HG02588 (cell line): ENCODE data around the gene SLC49A3.
"Not testable (repeated sequence)": the region's sequence is repeated elsewhere in the genome, so short reads cannot be mapped to it uniquely, and the experiment has no call there.

Experiments
- ATAC-seq: cut with Tn5 transposase; IDR thresholded peaks from one replicate; pipeline ENCODE4 v1.9.1; 2021; ENCODE audit warnings: mild to moderate bottlenecking, moderate library complexity; ENCODE audit not compliant: unreplicated experiment

Gene SLC49A3

DNA sequence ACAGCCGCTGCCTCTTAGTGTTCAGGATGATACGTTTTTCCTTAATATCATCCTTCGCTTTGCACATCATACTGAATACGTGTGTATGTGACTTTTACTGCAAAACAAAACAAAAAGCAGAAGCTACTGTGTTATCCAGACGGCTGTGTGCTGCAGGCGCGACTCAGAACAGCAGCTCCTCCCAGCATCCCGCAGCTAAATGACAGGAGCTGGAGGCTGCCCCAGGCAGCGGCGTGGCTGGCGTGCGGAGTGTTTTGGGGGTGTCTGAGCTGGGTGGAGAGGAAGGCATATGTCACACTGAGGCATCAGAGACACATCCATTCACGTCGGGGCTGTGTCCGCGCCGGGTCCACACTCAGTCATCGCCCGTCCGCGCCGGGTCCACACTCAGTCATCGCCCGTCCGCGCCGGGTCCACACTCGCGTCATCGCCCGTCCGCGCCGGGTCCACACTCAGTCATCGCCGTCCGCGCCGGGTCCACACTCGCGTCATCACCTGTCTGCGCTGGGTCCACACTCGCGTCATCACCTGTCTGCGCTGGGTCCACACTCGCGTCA is 33.3 kb upstream of the SLC49A3 start:
- no peak for ATAC-seq

GRCh38 chr4:721261-722168 is 32.6 kb upstream of the SLC49A3 start:
- no peak for ATAC-seq

DNA sequence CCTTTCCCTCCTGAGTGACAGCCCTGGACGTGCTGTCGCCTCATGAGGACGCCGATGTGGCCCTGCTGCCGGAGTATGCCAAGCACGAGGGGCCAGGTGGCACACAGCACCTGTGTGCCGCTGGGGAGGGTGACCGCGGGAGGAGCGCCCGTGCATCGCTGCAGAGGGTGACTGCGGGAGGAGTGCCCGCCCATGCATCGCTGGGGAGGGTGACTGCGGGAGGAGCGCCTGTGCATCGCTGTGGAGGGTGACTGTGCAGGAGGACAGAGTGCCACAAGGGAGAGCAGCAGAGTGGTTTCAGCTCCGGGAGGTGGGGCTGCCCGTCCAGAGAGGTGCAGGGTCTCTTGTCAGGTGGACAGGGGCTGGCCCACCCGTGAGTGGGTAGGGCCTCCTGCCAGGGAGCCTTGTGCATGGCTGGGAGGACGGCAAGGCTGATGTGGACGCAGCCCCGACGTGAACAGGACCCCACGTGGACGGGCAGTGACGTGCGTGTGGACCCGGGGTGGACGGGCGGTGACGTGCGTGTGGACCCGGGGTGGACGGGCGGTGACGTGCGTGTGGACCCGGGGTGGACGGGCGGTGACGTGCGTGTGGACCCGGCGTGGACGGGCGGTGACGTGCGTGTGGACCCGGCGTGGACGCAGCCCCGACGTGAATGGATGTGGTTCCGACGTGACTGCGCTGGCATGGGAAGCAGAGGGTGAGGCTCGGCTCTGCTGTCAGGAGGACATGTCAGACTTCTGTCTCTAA is 31.3 kb upstream of the SLC49A3 start:
- no peak for ATAC-seq

- ATAC-seq, result no peak
These were observed 29.5 kb upstream of the SLC49A3 start for GRCh38 chr4:718460-718859.

DNA sequence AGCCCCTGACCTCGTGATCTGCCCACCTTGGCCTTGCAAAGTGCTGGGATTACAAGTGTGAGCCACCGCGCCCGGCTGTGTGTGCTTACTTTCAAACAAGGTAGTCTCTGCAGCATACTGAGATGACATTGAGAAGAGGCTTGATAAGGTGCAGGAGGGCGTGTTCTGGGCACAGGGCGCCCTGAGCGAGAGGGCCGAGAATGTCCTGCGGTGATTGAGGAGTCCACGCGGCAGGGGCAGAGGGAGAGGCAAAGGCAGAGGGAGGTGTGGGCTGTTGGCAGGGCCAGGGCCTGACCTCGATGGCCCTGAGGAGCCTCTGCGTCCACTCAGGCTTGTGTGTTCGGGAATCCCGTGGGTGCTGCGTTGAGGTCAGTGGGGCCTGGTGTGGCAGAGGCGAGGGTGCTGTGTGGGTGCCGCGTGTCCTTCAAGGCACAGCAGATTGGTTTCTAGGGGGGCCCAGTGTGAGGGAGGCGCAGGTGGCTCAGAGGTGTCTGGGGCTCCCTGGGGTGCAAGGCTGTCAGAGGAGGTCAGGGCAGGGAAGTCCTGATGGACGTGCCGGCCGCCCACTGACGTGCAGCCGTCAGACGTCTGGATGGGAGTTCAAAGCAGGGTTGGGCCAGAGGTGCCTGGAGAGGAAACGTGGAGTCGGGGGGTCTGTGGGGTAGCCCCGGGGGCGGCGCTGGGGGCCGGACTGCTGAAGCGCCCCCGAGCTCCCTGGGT is 28.8 kb upstream of the SLC49A3 start:
- ATAC-seq, result no peak

- ATAC-seq, result no peak
These were observed 25.1 kb upstream of the SLC49A3 start for GRCh38 chr4:714087-714486.

DNA sequence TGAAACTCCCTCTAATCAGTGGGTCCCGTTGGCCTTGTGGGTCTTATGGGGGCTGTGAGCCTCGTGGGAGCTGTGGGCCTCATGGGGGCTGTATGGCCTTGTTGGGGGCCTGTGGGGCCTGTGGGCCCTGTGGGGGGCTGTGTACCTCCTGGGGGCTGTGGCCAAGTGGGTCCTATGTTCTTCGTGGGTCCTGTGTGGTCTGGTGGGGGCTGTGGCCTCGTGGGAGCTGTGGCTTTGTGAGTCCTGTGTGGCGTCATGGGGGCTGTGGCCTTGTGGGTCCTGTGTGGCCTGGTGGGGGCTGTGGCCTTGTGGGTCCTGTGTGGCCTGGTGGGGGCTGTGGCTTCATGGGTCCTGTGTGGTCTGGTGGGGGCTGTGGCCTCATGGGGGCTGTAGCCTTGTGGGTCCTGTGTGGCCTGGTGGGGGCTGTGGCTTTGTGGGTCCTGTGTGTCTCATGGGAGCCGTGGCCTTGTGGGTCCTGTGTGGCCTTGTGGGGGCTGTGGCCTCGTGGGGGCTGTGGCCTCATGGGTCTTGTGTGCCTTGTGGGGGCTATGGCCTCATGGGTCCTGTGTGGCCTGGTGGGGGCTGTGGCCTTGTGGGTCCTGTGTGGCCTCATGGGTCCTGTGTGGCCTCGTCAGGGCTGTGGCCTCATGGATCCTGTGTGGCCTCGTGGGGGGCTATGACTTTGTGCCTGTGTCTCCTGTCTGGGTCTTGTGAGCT is 24.1 kb upstream of the SLC49A3 start:
- ATAC-seq, result no peak

- ATAC-seq, result no peak
These were observed 23.1 kb upstream of the SLC49A3 start for GRCh38 chr4:712093-712492.

DNA sequence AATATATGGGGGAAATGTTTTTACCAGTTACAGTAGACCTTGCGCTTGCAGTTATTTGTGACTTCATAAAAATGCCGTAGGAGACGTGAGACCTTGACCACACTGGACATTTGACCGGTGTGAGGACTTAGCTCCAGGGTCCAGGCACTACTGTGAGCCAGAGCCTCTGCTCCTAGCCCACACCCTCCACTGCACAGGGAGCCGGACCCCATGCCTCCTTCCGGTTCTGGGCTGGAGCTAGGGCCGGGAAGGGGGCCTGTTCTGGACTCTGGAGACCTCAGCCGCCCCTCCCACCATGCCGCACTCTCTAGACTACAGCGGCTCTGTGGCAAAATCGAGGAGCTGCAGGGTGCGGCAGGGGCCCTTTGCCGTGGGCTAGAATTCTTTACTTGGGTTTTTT is 22.0 kb upstream of the SLC49A3 start:
- no peak for ATAC-seq

GRCh38 chr4:710116-710515 is 21.2 kb upstream of the SLC49A3 start:
- no peak for ATAC-seq

DNA sequence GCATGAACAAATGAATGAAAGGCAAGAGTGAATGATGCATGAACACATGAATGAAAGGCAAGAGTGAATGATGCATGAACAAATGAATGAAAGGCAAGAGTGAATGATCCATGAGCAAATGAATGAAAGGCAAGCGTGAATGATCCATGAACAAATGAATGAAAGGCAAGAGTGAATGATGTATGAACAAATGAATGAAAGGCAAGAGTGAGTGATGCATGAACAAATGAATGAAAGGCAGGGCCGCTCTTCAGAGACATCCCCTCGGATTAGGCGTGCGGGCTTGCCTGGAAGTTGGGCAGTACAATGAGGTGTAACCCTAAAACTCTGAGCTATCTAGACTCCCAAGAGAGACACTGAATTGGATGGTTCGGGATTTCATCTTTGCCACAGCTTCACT is 20.4 kb upstream of the SLC49A3 start:
- ATAC-seq, result no peak

- ATAC-seq, result no peak
These were observed 19.6 kb upstream of the SLC49A3 start for GRCh38 chr4:708631-708933.

- ATAC-seq, result no peak
These were observed 19.1 kb upstream of the SLC49A3 start for GRCh38 chr4:707929-708630.

DNA sequence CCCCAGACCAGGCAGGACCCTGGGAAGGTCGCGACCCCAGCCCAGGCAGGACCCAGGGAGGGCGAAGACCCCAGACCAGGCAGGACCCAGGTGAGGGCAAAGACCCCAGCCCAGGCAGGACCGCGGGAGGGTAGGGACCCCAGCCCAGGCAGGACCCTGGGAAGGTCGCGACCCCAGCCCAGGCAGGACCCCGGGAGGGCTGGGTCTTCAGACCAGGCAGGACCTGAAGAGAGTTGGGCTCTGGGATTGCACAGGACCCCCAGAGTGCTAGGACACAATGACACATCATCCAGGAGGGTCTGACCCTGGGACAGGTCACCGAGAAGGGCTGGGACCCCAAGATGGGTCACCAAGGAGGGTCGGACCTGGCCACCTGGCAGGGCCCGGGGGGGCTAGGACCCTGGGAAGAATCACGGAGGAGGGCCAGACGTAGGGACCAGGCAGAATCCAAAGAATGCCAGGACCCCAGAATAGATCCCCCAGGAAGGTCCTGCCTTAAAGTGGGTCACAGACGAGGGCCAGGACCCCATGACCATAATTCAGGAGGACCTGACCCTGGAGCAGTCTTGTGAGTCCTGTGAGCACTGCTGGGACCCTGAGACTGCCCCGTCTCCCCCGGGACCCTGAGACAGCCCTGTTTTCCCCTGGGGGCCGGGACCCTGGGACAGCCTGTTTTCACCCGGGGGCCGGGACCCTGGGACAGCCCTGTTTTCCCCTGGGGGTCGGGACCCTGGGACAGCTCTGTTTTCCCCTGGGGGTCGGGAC is 18.1 kb upstream of the SLC49A3 start:
- ATAC-seq, result no peak

GRCh38 chr4:706083-706633 is 17.2 kb upstream of the SLC49A3 start:
- not testable (repeated sequence) for ATAC-seq

DNA sequence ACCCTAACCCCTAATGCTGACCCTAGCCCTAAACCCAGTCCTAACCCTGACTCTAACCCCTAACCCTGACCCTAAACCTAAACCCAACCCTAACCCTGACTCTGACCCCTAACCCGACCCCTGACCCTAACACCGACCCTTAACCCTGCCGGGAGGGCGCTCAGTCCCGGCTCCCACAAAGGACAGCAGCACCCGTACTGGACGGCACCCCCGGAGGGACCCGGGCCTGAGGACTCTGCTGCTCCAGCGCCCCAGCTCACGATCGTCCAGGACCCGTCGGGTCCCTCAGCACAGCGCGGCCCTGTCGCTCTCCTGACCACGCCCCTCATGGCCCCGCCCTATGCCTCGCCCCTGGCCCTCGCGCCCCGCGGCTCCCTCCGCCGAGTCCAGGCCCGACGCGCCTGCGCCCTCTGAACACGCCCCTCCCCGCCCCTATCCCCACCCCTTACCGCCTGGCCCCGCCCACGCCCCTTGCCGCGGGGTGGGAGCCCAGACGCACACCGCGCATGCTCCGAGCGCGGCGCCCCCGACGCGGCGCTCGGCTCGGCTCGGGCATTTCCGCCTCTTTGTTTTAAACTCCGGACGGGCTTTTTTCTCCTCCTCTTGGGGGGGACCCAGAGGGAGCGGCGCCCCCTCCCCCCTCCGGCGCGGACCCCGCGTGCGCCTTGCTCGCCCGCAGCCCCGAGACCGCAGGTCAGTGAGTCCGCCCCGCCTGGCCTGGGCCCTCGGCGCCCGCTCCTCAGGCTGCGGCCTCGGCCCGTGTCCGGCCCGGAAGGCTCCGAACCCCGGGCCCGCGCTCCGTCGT is 16.5 kb upstream of the SLC49A3 start, which contains the start of gene PCGF3:
Gene PCGF3, plus strand, starts transcription at position 555 of the 805 bp plus-strand sequence. CDS start 27,849 bp downstream, outside the sequence.
- peak; percentile 91 for ATAC-seq

GRCh38 chr4:704971-705277 is 16.0 kb upstream of the SLC49A3 start:
- no peak for ATAC-seq

DNA sequence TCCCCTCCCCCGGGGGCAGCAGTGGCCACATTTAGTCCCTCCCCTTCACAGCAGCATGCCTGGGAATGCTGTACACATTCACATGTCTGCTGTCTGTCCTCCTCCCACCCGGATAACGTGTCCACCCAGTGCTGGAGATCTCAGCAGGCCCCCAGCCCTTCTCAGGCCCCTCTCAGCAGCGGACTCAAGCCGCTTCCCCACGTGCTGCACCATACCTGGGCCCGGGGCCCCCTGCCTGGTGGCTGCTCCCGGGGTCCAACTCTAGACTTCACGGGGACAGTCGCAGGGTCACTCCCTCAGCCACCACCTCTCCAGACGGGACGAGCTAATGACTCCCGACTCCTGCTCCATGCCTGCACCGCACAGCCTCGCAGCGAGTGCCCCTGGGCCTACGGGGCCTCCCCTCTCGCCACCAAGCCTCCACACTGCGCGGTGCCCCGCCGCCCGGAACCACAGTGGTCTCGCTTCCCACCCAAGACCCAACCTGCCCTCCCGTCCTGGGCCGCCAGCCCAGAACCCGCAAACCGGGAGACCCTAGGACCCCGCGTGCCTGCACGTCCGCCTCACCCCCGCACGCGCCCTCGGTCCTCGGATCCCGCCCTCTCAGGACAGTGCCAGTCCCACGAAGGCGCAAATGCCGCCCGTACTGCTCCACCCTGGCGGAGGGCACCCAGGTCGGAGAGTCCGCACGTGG is 15.4 kb upstream of the SLC49A3 start:
- ATAC-seq, result no peak
